Ecto neural progenitor cell (in vitro differentiated cells): ENCODE data around the gene DEPP1.

Experiments
- DNase-seq: peaks from one replicate; pipeline ENCODE4 v3.0.0-alpha.2; 2018; ENCODE audit warnings: low spot score

Gene DEPP1

GRCh38 chr10:44966129-44966815 lies 12.3 kb downstream of the DEPP1 start:
- peak; percentile 8 for DNase-seq

- DNase-seq = peak; percentile 34
These were observed 12.9 kb downstream of the DEPP1 start for GRCh38 chr10:44965651-44966097.

- peak; percentile 8 for DNase-seq
These were observed 13.5 kb downstream of the DEPP1 start for GRCh38 chr10:44965104-44965503.

GRCh38 chr10:44963772-44964633 lies 14.6 kb downstream of the DEPP1 start:
- DNase-seq = peak; percentile 87

GRCh38 chr10:44962870-44963738 lies 15.5 kb downstream of the DEPP1 start:
- DNase-seq = peak; percentile 67

GRCh38 chr10:44961931-44962750 lies 16.5 kb downstream of the DEPP1 start:
- no peak for DNase-seq

GRCh38 chr10:44961230-44961571 lies 17.4 kb downstream of the DEPP1 start:
- peak; percentile 40 for DNase-seq

- DNase-seq = peak; percentile 44
These were observed 18.0 kb downstream of the DEPP1 start for GRCh38 chr10:44960482-44961229.

GRCh38 chr10:44960088-44960460 lies 18.5 kb downstream of the DEPP1 start:
- DNase-seq = no peak

- peak; percentile 96 for DNase-seq
These were observed 19.1 kb downstream of the DEPP1 start, which contains the start of gene RASSF4 for GRCh38 chr10:44959247-44960087. RASSF4 (plus strand) TSS chr10:44959802; CDS start chr10:44970203, 10,401 bp downstream.

- no peak for DNase-seq
These were observed 19.7 kb downstream of the DEPP1 start for GRCh38 chr10:44958898-44959246.

GRCh38 chr10:44958196-44958897 lies 20.3 kb downstream of the DEPP1 start:
- DNase-seq = peak; percentile 32

- no peak for DNase-seq
These were observed 21.6 kb downstream of the DEPP1 start for GRCh38 chr10:44956717-44957706.

- DNase-seq = no peak
These were observed 22.4 kb downstream of the DEPP1 start for GRCh38 chr10:44956226-44956625.

GRCh38 chr10:44955413-44956070 lies 23.1 kb downstream of the DEPP1 start:
- DNase-seq = peak; percentile 16

GRCh38 chr10:44954962-44955361 lies 23.6 kb downstream of the DEPP1 start:
- no peak for DNase-seq

GRCh38 chr10:44954042-44954441 lies 24.6 kb downstream of the DEPP1 start:
- no peak for DNase-seq
